NCI-H748 (cell line): ENCODE results near the gene PAQR5.
"Not testable (repeated sequence)": the region's sequence is repeated elsewhere in the genome, so short reads cannot be mapped to it uniquely, and the experiment has no call there.

Experiments used
- DNase-seq: peaks from one replicate; lab custom pipeline; 2025; ENCODE audit not compliant: unreplicated experiment; lab: John Stamatoyannopoulos, UW

Gene PAQR5

GRCh38 chr15:69346112-69346511 lies 47.4 kb downstream of the PAQR5 start:
- DNase-seq = no peak

- DNase-seq = no peak
Measured at GRCh38 chr15:69351333-69351732, 52.6 kb downstream of the PAQR5 start.

- no peak for DNase-seq
Measured at GRCh38 chr15:69351884-69352283, 53.2 kb downstream of the PAQR5 start.

GRCh38 chr15:69357773-69358771 lies 59.4 kb downstream of the PAQR5 start:
- DNase-seq = no peak

GRCh38 chr15:69358850-69359249 lies 60.1 kb downstream of the PAQR5 start:
- DNase-seq = no peak

- no peak for DNase-seq
Measured at GRCh38 chr15:69359722-69360121, 61.0 kb downstream of the PAQR5 start.

- DNase-seq = no peak
Measured at GRCh38 chr15:69360642-69361041, 61.9 kb downstream of the PAQR5 start.

GRCh38 chr15:69367236-69367635 lies 68.5 kb downstream of the PAQR5 start:
- no peak for DNase-seq

- no peak for DNase-seq
Measured at GRCh38 chr15:69369631-69370030, 70.9 kb downstream of the PAQR5 start.

- DNase-seq = no peak
Measured at GRCh38 chr15:69373406-69373805, 74.7 kb downstream of the PAQR5 start.

- DNase-seq = no peak
Measured at GRCh38 chr15:69375151-69375790, 76.6 kb downstream of the PAQR5 start.

- DNase-seq = no peak
Measured at GRCh38 chr15:69377216-69377970, 78.7 kb downstream of the PAQR5 start.

GRCh38 chr15:69380100-69380725 lies 81.5 kb downstream of the PAQR5 start:
- DNase-seq = no peak

GRCh38 chr15:69380726-69381105 lies 82.0 kb downstream of the PAQR5 start:
- no peak for DNase-seq

- DNase-seq = not testable (repeated sequence)
Measured at GRCh38 chr15:69382176-69382575, 83.5 kb downstream of the PAQR5 start.

- not testable (repeated sequence) for DNase-seq
Measured at GRCh38 chr15:69384066-69384465, 85.4 kb downstream of the PAQR5 start.

GRCh38 chr15:69384626-69385598 lies 86.2 kb downstream of the PAQR5 start:
- DNase-seq = no peak

GRCh38 chr15:69385831-69386230 lies 87.1 kb downstream of the PAQR5 start:
- no peak for DNase-seq

GRCh38 chr15:69386284-69386683 lies 87.6 kb downstream of the PAQR5 start:
- DNase-seq = no peak

- DNase-seq = no peak
Measured at GRCh38 chr15:69388260-69388705, 89.6 kb downstream of the PAQR5 start.
